Keratinocyte (primary cell): Measurements from ENCODE around the gene CHCHD5. TPM values are rescaled to one million over a fixed set of nuclear protein-coding genes. Genes with fewer than 3 reads are reported as not detected.

ENCODE experiments used
- DNase-seq: peaks from one replicate; pipeline ENCODE4 v3.0.0-alpha.2; 2011; ENCODE audit warnings: low read depth, missing footprints, low spot score
- FAIRE-seq: peaks from 2 replicates; lab custom pipeline; 2011; peaks lifted over from hg19 to GRCh38; lab: Jason Lieb, UNC
- H2AFZ ChIP-seq: 2 replicates; pipeline ENCODE4 v1.6.0; 2012; ENCODE audit warnings: low read length, control low read depth, inconsistent platforms; ENCODE audit not compliant: control insufficient read depth
- H3K27ac ChIP-seq: 2 replicates; pipeline ENCODE4 v1.5.1; 2011; ENCODE audit warnings: low read length; ENCODE audit not compliant: control insufficient read depth, insufficient read depth
- H3K27me3 ChIP-seq: 3 replicates; pipeline ENCODE4 v1.6.0; 2011; ENCODE audit warnings: low read length; ENCODE audit not compliant: control insufficient read depth, insufficient read depth; ENCODE audit errors: extremely low read depth
- H3K36me3 ChIP-seq, 2 experiments: 2 replicates in 1 of 2; 3 replicates in 1 of 2; pipeline ENCODE4 v1.5.1; 2011; ENCODE audit warnings: low read length in 2 of 2, mild to moderate bottlenecking in 1 of 2; ENCODE audit not compliant: control insufficient read depth in 2 of 2, insufficient read depth in 2 of 2; ENCODE audit errors: extremely low read depth in 1 of 2
- H3K4me1 ChIP-seq: 3 replicates; pipeline ENCODE4 v1.5.1; 2011; ENCODE audit warnings: low read length; ENCODE audit not compliant: control insufficient read depth, insufficient read depth; ENCODE audit errors: extremely low read depth
- H3K4me2 ChIP-seq: 3 replicates; pipeline ENCODE4 v1.6.0; 2011; ENCODE audit warnings: low read depth, low read length; ENCODE audit not compliant: control insufficient read depth, insufficient read depth; ENCODE audit errors: extremely low read depth
- H3K4me3 ChIP-seq, 3 experiments: fragments of 200-600 bp in 1 of 3; sonication (generic) in 1 of 3; 2 replicates in 2 of 3; 3 replicates in 1 of 3; pipeline ENCODE4 v1.5.1; 2011 to 2016; ENCODE audit warnings: low read length in 3 of 3, mild to moderate bottlenecking in 3 of 3, control low read depth in 2 of 3, inconsistent platforms in 1 of 3, low read depth in 1 of 3, mixed read lengths in 1 of 3, mixed run types in 1 of 3, moderate library complexity in 1 of 3; ENCODE audit not compliant: control insufficient read depth in 2 of 3, insufficient read depth in 2 of 3; ENCODE audit errors: extremely low read depth in 1 of 3
- H3K79me2 ChIP-seq: 2 replicates; pipeline ENCODE4 v1.6.0; 2012; ENCODE audit warnings: low read length; ENCODE audit not compliant: control insufficient read depth, insufficient read depth
- H3K9ac ChIP-seq: 3 replicates; pipeline ENCODE4 v1.6.0; 2011; ENCODE audit warnings: low read length; ENCODE audit not compliant: control insufficient read depth, insufficient read depth; ENCODE audit errors: extremely low read depth
- H3K9me1 ChIP-seq: 3 replicates; pipeline ENCODE4 v1.6.0; 2011; ENCODE audit warnings: low read length; ENCODE audit not compliant: control insufficient read depth, insufficient read depth; ENCODE audit errors: extremely low read depth
- H3K9me3 ChIP-seq: 2 replicates; pipeline ENCODE4 v1.5.1; 2012; ENCODE audit warnings: low read depth, low read length; ENCODE audit not compliant: control insufficient read depth
- H4K20me1 ChIP-seq: 3 replicates; pipeline ENCODE4 v1.6.0; 2011; ENCODE audit warnings: low read length; ENCODE audit not compliant: control insufficient read depth, insufficient read depth; ENCODE audit errors: extremely low read depth
- CTCF ChIP-seq, 3 experiments: IDR thresholded peaks in 1 of 3; conservative IDR thresholded peaks in 1 of 3; optimal IDR thresholded peaks in 1 of 3; 2 replicates in 2 of 3; 3 replicates in 1 of 3; pipeline versions ENCODE3 to v1.5.1; 2011; ENCODE audit warnings: low read length in 3 of 3, mild to moderate bottlenecking in 3 of 3, moderate library complexity in 2 of 3, control low read depth in 1 of 3, inconsistent platforms in 1 of 3; ENCODE audit not compliant: insufficient read depth in 2 of 3; ENCODE audit errors: extremely low read depth in 1 of 3
- EZH2 ChIP-seq: IDR thresholded peaks from one replicate; pipeline ENCODE4 v1.6.1; 2012; ENCODE audit warnings: inconsistent platforms, mild to moderate bottlenecking, low read length, moderate library complexity
- dilution Hi-C: fragments of 300-500 bp; cut with MboI; formaldehyde crosslinking; loops from one replicate; pipeline ENCODE4 v1.7.0; 2020; ENCODE audit warnings: low sequenced_read_pairs; ENCODE audit not compliant: extremely low pct_ligation_motif_present
- polyA plus RNA-seq, 5 experiments: library from polyadenylated mRNA; depleted of rRNA in 3 of 5; stranded (reverse) in 3 of 5; stranded (forward) in 1 of 5; unstranded in 1 of 5; fragments of >200 nt; gene quantifications; 1 replicate in 1 of 5; 2 replicates in 3 of 5; 3 replicates in 1 of 5; pipeline versions ENCODE4 v1.2.1 to v1.2.3, GENCODE V29; 2011 to 2012; ENCODE audit warnings: missing spikeins in 2 of 5, low read depth in 1 of 5, low replicate concordance in 1 of 5

Gene CHCHD5
- polyA plus RNA-seq, 1 donor (not counting 4 experiments of a cell fraction or from before 2014, with no cell fraction given): 17.6 TPM

GRCh38 chr2:112579241-112579640, 5.2 kb upstream of the CHCHD5 start:
- no peaks in the 10 kb centered on the region for H3K79me2 ChIP-seq
- peaks cover 9 to 15% of the 10 kb centered on the region in 2 experiments for H3K36me3 ChIP-seq
- no peak overlapping the region for H3K9ac ChIP-seq
- H3K27ac ChIP-seq: no peak overlapping the region
- FAIRE-seq: no peak
- peaks cover 15% of the 10 kb centered on the region for H3K4me1 ChIP-seq
- no peaks in the 10 kb centered on the region for H4K20me1 ChIP-seq
- peak; percentile 45 for DNase-seq
- H3K9me3 ChIP-seq: no peaks in the 10 kb centered on the region
- dilution Hi-C loops: no loop called here
- no peaks in the 10 kb centered on the region for H3K27me3 ChIP-seq
- peaks cover 2% of the 10 kb centered on the region for H3K9me1 ChIP-seq
- no peak overlapping the region for H3K4me3 ChIP-seq
- no peak overlapping the region for H2AFZ ChIP-seq
- no peak overlapping the region for H3K4me2 ChIP-seq
- TF ChIP-seq EZH2 (no peak), CTCF (optimal IDR thresholded peaks at IDR 0.05 in 1 of 3, IDR thresholded peaks at IDR 0.05 in 1 of 3, conservative IDR thresholded peaks at IDR 0.05 in 1 of 3; ENCODE audit: extremely low read depth in 1 of 3, insufficient read depth in 2 of 3, low read length in 3 of 3) (peak in 1 of 3 experiments; percentile 5)

GRCh38 chr2:112580084-112580483, 4.3 kb upstream of the CHCHD5 start:
- dilution Hi-C loops: no loop called here
- H3K9me1 ChIP-seq: peaks cover 2% of the 10 kb centered on the region
- no peaks in the 10 kb centered on the region for H4K20me1 ChIP-seq
- peaks cover 5 to 7% of the 10 kb centered on the region in 2 experiments for H3K36me3 ChIP-seq
- no peaks in the 10 kb centered on the region for H3K27me3 ChIP-seq
- DNase-seq (no peak), FAIRE-seq (no peak)
- H3K27ac ChIP-seq: no peak overlapping the region
- no peak overlapping the region for H3K9ac ChIP-seq
- no peaks in the 10 kb centered on the region for H3K9me3 ChIP-seq
- H3K4me2 ChIP-seq: no peak overlapping the region
- H3K4me1 ChIP-seq: peaks cover 19% of the 10 kb centered on the region
- H2AFZ ChIP-seq: no peak overlapping the region
- no peak overlapping the region for H3K4me3 ChIP-seq
- TF ChIP-seq EZH2: no peak
- H3K79me2 ChIP-seq: no peaks in the 10 kb centered on the region

GRCh38 chr2:112582314-112582746, 2.1 kb upstream of the CHCHD5 start:
- no peaks in the 10 kb centered on the region for H3K9me3 ChIP-seq
- FAIRE-seq (no peak), DNase-seq (no peak)
- no peak overlapping the region for H3K27ac ChIP-seq
- peaks cover 2 to 4% of the 10 kb centered on the region in 2 experiments for H3K36me3 ChIP-seq
- TF ChIP-seq CTCF (optimal IDR thresholded peaks at IDR 0.05 in 1 of 3, IDR thresholded peaks at IDR 0.05 in 1 of 3, conservative IDR thresholded peaks at IDR 0.05 in 1 of 3; ENCODE audit: extremely low read depth in 1 of 3, insufficient read depth in 2 of 3, low read length in 3 of 3): peak in 2 of 3 experiments; percentile 43 to 45
- no peak for TF ChIP-seq EZH2
- no peak overlapping the region for H2AFZ ChIP-seq
- H3K27me3 ChIP-seq: no peaks in the 10 kb centered on the region
- no peak overlapping the region for H3K4me3 ChIP-seq
- dilution Hi-C loops: no loop called here
- H3K9ac ChIP-seq: no peak overlapping the region
- H3K4me1 ChIP-seq: peaks cover 22% of the 10 kb centered on the region
- no peaks in the 10 kb centered on the region for H4K20me1 ChIP-seq
- no peak overlapping the region for H3K4me2 ChIP-seq
- H3K79me2 ChIP-seq: peaks cover 4% of the 10 kb centered on the region
- peaks cover 2% of the 10 kb centered on the region for H3K9me1 ChIP-seq
